NCI-H446 treated with DMSO at 0.1 percent for 48 hours (cell line): ENCODE results near the gene CDH23.

Experiments
- DNase-seq: peaks from one replicate; lab custom pipeline; 2025; lab: John Stamatoyannopoulos, UW

CDH23 gene

DNA sequence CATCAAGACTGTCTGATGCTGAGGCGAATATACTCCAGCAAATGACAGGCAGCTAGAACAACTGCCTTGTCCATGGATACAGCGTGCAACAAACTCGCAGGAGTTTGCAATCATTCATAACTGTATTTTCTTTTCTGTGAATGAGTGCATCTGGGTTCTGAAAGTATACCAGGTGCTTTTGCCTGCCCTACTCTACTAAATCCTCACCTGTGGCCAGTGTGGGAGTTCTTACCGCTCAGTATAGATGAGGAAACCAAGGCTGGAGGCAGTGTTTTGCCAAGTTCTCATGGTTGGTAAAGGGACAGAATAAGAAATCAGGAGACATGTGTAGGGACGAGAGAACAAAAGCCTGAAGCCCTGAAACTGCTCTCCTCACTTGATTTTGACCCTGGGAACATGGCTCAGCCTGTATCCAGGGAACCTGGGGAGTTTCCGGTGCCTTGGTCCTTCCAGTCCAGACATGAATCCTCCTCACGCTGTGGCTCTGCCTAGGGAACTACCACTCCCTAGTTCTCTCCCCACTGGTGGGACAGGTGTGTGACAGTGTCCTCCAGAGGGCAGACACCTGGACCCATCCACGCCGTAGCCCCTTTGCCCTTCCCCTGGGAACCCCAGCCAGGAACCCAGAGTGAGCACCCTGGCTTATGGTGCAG lies 142.0 kb downstream of the CDH23 start:
- DNase-seq: no peak

DNA sequence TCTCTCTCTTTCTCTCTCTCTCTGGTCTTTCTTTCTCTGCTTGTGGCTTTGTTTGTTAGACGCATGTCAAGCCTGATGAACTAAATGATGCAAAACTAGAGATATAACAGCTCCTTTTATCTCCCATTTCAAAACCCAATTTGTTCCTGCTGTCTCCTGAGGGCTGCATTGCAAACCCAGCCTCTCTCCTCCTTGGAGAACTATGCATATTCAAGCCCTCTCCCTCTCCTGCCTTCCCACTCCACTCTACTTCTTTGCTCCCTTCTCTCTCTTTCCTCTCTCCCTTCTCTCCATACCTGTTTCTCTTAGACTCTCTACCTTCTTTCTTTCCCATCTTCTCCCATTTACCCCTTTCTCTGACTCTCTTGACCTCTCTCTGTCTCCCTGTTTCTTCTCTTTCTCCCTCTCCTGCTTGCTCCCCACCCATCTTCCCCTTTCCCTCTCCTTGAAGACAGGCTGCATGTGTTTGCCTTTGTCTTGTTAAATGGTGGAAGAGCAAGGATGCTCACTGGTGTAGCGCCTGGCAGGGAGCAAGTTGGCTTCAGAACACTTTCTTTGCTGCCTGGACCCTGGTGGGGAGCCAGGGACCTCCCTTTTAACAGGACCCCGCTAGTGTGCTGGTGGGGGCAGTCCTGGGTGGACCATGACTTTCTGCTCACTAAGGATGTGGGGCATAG lies 142.9 kb downstream of the CDH23 start:
- DNase-seq: no peak

GRCh38 chr10:71542478-71542877 lies 145.8 kb downstream of the CDH23 start:
- no peak for DNase-seq

- no peak for DNase-seq
These were observed 147.0 kb downstream of the CDH23 start for GRCh38 chr10:71543608-71544170.

DNA sequence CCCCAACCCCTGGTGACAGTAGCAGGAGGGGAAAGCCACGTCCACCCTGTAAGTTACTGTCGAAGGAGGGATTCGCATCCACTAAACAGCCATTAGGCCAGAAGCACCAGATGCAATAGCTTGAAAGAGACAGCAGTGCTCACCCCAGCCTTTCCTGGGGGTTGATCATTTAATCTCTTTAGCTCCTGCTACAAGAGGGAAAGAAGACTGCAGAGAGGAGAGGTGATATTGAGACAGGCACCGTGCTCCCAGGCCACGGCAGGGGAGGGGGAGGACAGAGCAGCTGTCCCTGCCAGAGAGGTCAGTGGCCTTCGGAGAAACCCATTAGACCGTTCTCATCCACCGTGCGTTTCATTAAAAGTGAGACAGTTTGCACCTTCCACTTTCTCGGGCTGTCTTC lies 148.3 kb downstream of the CDH23 start:
- DNase-seq: no peak

DNA sequence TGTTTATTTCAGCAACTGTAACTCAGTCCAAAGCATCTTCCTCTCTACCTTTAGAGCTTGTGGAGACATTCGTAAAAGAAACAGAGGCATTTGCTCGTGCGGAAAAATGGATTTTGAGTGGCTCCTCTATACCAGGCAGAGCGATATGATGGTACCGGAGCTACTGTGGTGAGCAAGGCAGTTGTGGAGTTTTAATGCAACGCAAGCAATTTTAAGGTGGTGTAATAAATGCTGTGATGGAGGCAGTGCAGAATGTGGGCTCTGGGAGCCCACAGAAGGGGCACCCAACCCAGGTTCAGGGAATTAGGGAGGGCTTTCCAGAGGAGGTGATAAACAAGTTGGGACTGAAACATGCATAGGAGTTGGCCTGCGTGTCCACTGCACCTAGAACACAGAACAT lies 149.5 kb downstream of the CDH23 start:
- DNase-seq: no peak

DNA sequence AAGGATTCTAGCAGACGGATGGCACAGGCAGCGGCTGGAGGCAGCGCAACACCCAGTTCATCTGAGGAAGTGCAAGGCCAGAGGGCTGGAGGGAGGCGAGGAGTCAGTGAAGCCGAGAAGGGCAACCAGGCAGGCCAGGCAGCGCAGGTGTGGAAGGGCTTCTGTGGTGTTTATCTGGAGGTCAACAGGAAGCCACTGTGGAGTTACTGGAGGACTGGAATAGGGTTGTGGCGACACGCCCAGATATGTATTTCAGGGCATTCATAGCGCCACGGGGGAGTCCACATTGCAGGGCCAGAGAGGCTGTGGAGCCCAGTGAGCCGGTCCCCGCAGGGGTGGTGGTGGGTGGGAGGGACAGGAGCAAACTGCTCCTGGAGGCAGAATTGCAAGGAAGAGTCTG lies 150.6 kb downstream of the CDH23 start:
- no peak for DNase-seq

DNA sequence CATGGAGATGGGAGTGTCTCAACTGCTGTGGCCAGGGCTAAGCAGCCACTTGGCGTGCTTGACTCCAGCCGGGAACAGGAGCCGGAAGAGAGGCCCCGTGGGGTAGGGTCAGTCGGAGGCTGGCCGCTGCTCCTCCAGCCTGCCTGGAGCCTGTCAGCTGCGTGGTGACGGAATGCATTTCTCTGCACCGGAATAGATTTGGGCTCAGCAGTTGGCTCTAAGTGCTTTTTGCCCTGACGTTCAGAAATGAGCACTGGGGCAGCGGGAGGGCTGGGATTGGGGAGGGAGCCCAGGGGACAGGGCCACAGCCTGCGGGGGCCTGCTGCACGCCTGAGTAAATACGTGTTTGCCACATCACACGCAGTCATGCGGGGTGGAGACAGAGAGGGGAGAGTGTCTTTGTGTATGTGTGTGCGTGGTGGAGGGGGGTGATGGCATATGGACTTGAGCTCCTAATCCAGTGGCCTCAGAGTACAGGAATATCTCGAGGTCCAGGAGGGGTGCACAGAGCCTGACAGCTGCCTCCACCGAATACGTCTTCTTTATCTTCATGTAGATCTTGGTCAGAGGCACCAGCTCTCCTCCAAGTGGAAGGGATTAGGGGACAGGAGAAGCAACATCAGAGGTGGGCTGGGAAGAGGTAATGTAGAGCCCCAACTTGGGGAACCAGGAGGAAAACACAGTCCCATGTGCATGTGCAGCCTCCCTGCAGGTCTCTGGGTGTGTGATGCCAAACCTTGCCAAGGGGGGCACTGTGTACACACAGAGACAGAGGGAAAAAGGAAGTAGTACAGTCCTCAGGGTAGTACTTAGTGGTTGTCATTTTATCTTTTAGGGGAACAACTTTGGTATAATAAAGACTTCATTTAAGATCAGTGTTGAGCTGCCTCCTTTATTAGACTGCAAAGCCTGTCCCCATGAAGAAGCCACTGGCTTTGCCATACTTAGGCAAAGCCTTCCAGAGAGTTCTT lies 151.4 kb downstream of the CDH23 start:
- no peak for DNase-seq

- no peak for DNase-seq
These were observed 153.2 kb downstream of the CDH23 start for GRCh38 chr10:71549766-71550533.

DNA sequence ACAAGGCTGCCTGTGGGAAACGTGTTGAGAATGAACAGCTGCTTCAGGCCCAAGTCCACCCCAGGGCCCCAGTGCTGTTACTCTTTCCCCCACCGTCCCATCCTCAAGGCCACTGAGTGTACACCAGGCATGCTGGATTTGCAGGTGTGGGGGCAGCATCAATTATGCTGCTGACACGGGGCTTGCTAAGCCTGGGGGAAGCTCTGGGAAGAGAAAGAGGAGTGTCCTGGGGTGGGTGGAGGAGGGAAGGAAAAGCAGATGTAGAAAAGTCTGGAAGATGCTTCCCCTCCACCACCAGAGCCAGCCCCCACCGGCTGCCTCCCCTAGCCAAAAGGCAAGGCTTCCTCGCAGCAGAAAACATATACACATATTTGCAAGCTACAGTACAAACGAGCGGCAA lies 153.9 kb downstream of the CDH23 start:
- no peak for DNase-seq

GRCh38 chr10:71551970-71552369 lies 155.2 kb downstream of the CDH23 start:
- DNase-seq: no peak

- DNase-seq: no peak
These were observed 156.7 kb downstream of the CDH23 start for GRCh38 chr10:71553432-71553831.

- DNase-seq: no peak
These were observed 158.0 kb downstream of the CDH23 start for GRCh38 chr10:71554671-71555070.

- DNase-seq: no peak
These were observed 158.5 kb downstream of the CDH23 start for GRCh38 chr10:71555087-71555723.

GRCh38 chr10:71555724-71556119 lies 159.0 kb downstream of the CDH23 start:
- DNase-seq: no peak

DNA sequence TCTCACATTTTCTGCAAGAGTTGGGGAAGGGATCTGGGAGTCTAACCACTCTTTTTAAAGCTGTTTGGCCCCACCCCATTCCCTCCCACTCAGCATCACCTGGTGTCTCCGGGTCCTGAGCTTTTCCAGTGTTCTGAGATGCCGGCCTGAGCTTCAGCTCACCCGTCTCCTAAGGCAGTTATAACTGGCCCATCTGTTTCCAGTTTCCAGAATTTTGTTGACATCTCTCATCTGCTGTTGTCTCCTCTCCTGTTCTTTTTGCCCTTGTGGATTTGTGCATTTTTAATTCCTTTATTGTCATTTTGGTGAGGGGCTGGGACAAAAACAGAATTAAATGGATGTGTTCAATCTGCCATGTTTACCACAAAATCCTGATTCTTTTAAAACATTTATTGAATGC lies 162.3 kb downstream of the CDH23 start:
- DNase-seq: no peak

GRCh38 chr10:71561003-71561574 lies 164.4 kb downstream of the CDH23 start:
- no peak for DNase-seq

GRCh38 chr10:71562181-71562580 lies 165.5 kb downstream of the CDH23 start:
- no peak for DNase-seq

DNA sequence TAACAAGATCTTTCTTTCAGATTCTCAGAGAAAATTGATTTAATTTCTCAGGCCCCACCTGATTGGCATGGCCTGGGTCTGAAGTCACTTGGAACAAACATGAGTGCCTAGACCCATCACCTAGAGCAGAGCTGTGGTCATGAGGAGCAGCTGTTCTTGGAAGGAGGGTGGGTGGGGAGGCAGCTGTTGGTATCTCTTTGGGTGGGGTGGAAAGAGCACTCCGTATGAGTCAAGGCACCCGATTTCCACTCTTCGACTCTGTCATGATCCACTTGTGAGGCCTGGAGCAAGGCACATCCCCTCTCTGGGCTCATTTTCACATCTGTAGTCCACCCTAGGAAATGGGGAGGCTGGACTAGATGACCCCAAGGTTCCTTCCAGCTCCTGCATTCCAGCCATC lies 166.2 kb downstream of the CDH23 start:
- no peak for DNase-seq

- DNase-seq: no peak
These were observed 167.6 kb downstream of the CDH23 start for GRCh38 chr10:71564194-71564820.
